Measurements from ENCODE around the gene MAMDC2. TPM values are rescaled to one million over a fixed set of nuclear protein-coding genes. Genes with fewer than 3 reads are reported as not detected.

The MAMDC2 gene
- total RNA-seq, 2 donors from 2014 or later: 25.4 to 29.0 TPM

DNA sequence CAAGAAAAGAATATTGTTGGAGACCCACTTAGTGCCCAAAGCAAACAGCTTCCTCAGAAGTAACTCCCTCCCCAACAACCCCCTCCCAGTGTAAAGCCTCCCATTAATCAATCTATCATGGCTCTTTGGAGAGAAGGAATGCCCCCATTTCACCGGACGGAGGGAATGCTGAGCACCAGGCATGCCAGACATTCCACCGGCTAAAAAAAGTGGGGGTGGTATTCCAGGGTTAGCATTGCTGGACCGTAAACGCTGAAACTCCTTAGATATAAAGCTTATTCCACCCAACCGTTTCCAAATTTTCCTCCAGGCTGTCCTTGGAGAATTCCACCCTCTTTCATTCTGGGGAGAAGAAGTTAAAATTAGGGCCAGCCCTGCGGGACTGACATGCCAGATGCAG lies 363 bp upstream of the MAMDC2 start:
- DNase-seq (ENCODE audit: low spot score) (no peak), ATAC-seq (ENCODE audit: insufficient number of reproducible peaks, low FRiP score, low read depth) (peak; percentile 17)
- peaks cover 0 to 42% of the 10 kb centered on the region in 2 donors for H3K4me1 ChIP-seq (ENCODE audit: control insufficient read depth in 1 of 2, low read depth in 2 of 2)
- H3K4me3 ChIP-seq: peak overlapping the region; percentile 72
- H3K36me3 ChIP-seq: no peaks in the 10 kb centered on the region
- H3K27me3 ChIP-seq (replicated peaks; ENCODE audit: insufficient read depth): no peaks in the 10 kb centered on the region
- TF ChIP-seq, protein P1, sequence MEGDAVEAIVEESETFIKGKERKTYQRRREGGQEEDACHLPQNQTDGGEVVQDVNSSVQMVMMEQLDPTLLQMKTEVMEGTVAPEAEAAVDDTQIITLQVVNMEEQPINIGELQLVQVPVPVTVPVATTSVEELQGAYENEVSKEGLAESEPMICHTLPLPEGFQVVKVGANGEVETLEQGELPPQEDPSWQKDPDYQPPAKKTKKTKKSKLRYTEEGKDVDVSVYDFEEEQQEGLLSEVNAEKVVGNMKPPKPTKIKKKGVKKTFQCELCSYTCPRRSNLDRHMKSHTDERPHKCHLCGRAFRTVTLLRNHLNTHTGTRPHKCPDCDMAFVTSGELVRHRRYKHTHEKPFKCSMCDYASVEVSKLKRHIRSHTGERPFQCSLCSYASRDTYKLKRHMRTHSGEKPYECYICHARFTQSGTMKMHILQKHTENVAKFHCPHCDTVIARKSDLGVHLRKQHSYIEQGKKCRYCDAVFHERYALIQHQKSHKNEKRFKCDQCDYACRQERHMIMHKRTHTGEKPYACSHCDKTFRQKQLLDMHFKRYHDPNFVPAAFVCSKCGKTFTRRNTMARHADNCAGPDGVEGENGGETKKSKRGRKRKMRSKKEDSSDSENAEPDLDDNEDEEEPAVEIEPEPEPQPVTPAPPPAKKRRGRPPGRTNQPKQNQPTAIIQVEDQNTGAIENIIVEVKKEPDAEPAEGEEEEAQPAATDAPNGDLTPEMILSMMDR (IDR thresholded peaks at IDR 0.05): no peak
- peak overlapping the region; percentile 18 to 29 for H3K27ac ChIP-seq
- H3K9me3 ChIP-seq: no peaks in the 10 kb centered on the region

DNA sequence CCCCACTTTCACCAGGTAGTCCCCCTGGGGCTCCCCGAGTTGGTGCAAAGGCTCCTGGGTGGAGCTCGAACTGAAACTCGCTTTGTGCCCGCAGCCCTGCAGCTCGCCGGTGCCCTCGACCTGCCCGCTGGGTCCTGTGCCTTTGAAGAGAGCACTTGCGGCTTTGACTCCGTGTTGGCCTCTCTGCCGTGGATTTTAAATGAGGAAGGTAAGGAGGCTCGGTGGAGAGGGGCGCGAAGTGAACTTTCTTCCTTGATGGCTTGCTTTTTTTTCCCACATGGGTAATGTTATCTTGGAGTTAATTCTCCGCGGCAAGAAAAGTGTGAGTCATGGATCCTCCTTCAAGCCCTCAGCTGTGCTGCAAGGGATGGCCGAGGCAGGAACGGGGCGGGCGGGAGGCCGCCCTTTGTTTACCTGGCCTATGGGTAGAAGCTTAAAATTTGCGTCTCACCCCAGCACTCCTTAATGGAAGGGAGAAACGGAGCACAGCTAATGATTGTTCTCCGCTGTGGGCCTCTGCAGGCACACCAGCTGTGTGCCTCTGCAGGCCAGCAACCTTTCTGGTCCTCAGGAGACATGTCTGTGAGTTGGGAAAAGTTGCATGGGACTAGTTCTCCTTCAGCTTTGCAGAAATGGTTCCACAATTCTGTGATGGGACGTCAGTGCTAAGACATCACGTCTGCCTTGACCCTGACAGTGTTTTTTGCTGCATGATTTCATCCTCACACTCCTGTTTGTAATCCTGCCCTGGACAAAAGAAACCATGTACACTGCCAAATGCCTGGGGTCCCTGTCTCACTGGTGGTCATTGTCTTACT lies 1.1 kb downstream of the MAMDC2 start:
- H3K27me3 ChIP-seq (replicated peaks; ENCODE audit: insufficient read depth): no peaks in the 10 kb centered on the region
- no peaks in the 10 kb centered on the region for H3K36me3 ChIP-seq
- H3K4me1 ChIP-seq (ENCODE audit: control insufficient read depth in 1 of 2, low read depth in 2 of 2): peaks cover 11 to 57% of the 10 kb centered on the region in 2 donors
- DNase-seq (ENCODE audit: low spot score) (no peak), ATAC-seq (ENCODE audit: insufficient number of reproducible peaks, low FRiP score, low read depth) (no peak)
- peak overlapping the region; percentile 72 for H3K4me3 ChIP-seq
- TF ChIP-seq, protein P1 (IDR thresholded peaks at IDR 0.05): no peak
- no peaks in the 10 kb centered on the region for H3K9me3 ChIP-seq
- H3K27ac ChIP-seq: peak overlapping the region in 1 of 2 donors; percentile 29

DNA sequence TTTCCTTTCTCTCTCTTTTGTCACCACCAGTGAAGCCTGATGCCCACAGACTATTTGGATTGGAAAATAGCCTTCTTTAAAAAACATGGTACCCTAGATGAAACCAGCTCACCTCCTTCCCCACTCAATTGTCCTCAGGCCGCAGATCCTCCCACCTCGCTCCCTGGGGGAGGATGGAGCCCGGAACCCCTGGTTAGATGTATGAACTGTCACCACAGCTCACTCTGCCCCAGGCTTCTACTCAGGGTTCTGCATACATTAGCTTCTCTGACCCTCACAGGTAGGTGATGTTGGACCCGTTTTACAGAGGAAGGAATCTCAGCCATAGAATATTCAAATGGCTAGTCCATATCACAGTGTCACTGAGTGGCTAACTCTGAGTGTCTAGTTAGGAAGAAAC lies 1.8 kb downstream of the MAMDC2 start:
- Histone ChIP-seq H3K4me1 (ENCODE audit: control insufficient read depth in 1 of 2, low read depth in 2 of 2) (peaks cover 16 to 64% of the 10 kb centered on the region in 2 donors), H3K36me3 (no peaks in the 10 kb centered on the region), H3K9me3 (no peaks in the 10 kb centered on the region), H3K4me3 (peak overlapping the region; percentile 72), H3K27ac (peak overlapping the region in 1 of 2 donors; percentile 29), H3K27me3 (replicated peaks; ENCODE audit: insufficient read depth) (no peaks in the 10 kb centered on the region)
- DNase-seq (ENCODE audit: low spot score) (no peak), ATAC-seq (ENCODE audit: insufficient number of reproducible peaks, low FRiP score, low read depth) (no peak)
- TF ChIP-seq, protein P1 (IDR thresholded peaks at IDR 0.05): no peak

DNA sequence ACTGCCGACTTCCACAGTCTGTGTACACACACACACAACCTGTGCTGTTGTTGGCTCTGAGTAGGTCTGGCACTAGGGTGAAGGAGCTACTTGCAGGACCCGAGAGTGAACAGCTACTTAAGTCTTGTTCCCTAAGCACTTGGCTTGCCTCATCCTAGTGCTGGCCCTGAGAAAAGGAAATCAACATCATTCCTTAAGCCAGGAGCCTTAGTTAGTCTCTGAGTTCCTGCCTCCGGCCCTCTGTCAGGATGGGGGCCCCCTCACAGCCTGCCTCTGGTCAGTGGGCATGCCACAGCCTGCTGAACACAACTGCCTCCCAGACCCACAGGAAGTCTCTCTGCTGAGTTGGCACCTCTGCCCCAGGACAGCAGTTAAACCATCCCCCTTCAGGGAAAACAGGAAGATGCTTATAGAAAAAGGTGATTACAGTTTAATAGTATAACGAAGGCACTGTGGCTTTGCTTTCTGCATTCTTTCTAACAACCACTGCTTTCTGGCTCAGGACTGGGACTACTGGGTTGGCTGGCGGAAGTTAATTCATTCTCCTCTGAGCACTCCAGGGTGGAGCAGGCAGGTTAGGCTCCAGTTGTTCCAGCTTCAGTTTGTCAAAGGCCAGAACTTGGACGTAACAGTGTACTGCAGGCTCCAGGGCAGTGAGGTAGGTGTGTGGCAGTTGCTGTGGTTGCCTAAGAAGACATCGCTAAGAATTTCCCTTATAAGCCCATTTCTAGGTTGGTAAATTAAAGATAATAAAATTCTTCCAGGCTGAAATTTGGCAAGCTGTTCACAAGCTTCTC lies 2.8 kb downstream of the MAMDC2 start:
- Histone ChIP-seq H3K9me3 (no peaks in the 10 kb centered on the region), H3K4me1 (ENCODE audit: control insufficient read depth in 1 of 2, low read depth in 2 of 2) (peaks cover 16 to 74% of the 10 kb centered on the region in 2 donors), H3K36me3 (no peaks in the 10 kb centered on the region), H3K27me3 (replicated peaks; ENCODE audit: insufficient read depth) (no peaks in the 10 kb centered on the region), H3K4me3 (peak overlapping the region; percentile 19), H3K27ac (peak overlapping the region in 1 of 2 donors; percentile 38)
- TF ChIP-seq, protein P1 (IDR thresholded peaks at IDR 0.05): no peak
- no peak for ATAC-seq (ENCODE audit: insufficient number of reproducible peaks, low FRiP score, low read depth)
- no peak for DNase-seq (ENCODE audit: low spot score)

DNA sequence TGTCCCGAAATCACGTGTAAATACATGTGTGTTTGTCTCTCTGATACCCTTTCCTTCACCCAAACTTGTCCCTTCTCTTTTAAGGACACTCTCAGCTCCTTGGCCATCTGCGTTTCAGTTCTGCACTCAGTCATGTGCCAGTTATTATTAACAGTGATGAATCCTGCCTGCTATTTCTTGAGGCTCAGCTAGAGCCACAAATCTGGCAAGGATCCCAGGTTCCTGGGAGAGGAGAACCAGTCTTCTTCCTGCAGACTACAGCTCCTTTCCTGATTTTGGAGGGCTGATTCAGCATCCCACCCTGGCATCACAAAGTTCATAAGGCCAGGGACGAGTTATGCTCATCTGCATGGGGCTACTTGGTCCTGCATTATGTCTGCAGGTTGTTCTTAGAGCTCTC lies 5.6 kb downstream of the MAMDC2 start:
- H3K27ac ChIP-seq: peak overlapping the region; percentile 80 to 81
- no peak for ATAC-seq (ENCODE audit: insufficient number of reproducible peaks, low FRiP score, low read depth)
- DNase-seq (ENCODE audit: low spot score): peak; percentile 71
- TF ChIP-seq, protein P1 (IDR thresholded peaks at IDR 0.05): no peak
- H3K4me1 ChIP-seq (ENCODE audit: control insufficient read depth in 1 of 2, low read depth in 2 of 2): peaks cover 25 to 91% of the 10 kb centered on the region in 2 donors
- H3K36me3 ChIP-seq: no peaks in the 10 kb centered on the region
- H3K27me3 ChIP-seq (replicated peaks; ENCODE audit: insufficient read depth): no peaks in the 10 kb centered on the region
- H3K4me3 ChIP-seq: peak overlapping the region; percentile 8
- H3K9me3 ChIP-seq: no peaks in the 10 kb centered on the region

Measured in thoracic aorta (tissue), 2 donors.